Mucosa of descending colon (tissue), 3 donors: ENCODE measurements around the gene TCF12. TPM values are rescaled to one million over a fixed set of nuclear protein-coding genes. Genes with fewer than 3 reads are reported as not detected.

Experiments used
- ATAC-seq: fragments of 200-7000 bp; cut with Tn5 transposase; one replicate; pipeline ENCODE4 v1.9.1; 2020; ENCODE audit warnings: mild to moderate bottlenecking, moderate library complexity
- DNase-seq, 3 donors: peaks; one replicate each; pipeline ENCODE4 v3.0.0-alpha.2; 2020
- H3K36me3 ChIP-seq: fragments of 200-600 bp; one replicate; pipeline ENCODE4 v1.8.0; 2021; ENCODE audit warnings: low read depth, mild to moderate bottlenecking
- H3K4me1 ChIP-seq: fragments of 200-600 bp; one replicate; pipeline ENCODE4 v1.8.0; 2021; ENCODE audit warnings: low read depth, mild to moderate bottlenecking
- H3K4me3 ChIP-seq: fragments of 200-600 bp; one replicate; pipeline ENCODE4 v1.8.0; 2021; ENCODE audit warnings: mild to moderate bottlenecking
- H3K9me3 ChIP-seq: fragments of 200-600 bp; one replicate; pipeline ENCODE4 v1.8.0; 2021; ENCODE audit warnings: mild to moderate bottlenecking
- intact Hi-C, 2 donors: fragments of 100-400 bp; cut with DNase I in 1 of 2; cut with micrococcal nuclease in 1 of 2; formaldehyde crosslinking; loops; one replicate each; pipeline versions ENCODE4 v1.11.0 to v1.11.1; 2022; cut with DNase I, micrococcal nuclease
- total RNA-seq, 3 donors: library from RNA; stranded (reverse); fragmentation: NEBNext Ultra II Directional in 2 of 3; extraction: Animal tissue kit (Norgen Biotek cat#: 25700) in 2 of 3; gene quantifications; one replicate each; pipeline versions ENCODE4 v1.2.1 to v1.2.4, GENCODE V29; 2021 to 2023
- TF ChIP-seq, protein P1 (sequence below): fragments of 200-600 bp; IDR thresholded peaks from one replicate; pipeline ENCODE4 v1.8.0; 2022; ENCODE audit warnings: antibody characterized with exemption, mild to moderate bottlenecking
- donor health status: DM: no; HTN: no; CAD: no; lungs with moderate emphysema.
- donor health status: DM: no; HTN: no; CAD: no.
- donor health status: DM: no; HTN: yes; CAD: no.

TCF12 gene
- total RNA-seq, 3 donors from 2014 or later, result 74.1 to 118 (median 106) TPM

DNA sequence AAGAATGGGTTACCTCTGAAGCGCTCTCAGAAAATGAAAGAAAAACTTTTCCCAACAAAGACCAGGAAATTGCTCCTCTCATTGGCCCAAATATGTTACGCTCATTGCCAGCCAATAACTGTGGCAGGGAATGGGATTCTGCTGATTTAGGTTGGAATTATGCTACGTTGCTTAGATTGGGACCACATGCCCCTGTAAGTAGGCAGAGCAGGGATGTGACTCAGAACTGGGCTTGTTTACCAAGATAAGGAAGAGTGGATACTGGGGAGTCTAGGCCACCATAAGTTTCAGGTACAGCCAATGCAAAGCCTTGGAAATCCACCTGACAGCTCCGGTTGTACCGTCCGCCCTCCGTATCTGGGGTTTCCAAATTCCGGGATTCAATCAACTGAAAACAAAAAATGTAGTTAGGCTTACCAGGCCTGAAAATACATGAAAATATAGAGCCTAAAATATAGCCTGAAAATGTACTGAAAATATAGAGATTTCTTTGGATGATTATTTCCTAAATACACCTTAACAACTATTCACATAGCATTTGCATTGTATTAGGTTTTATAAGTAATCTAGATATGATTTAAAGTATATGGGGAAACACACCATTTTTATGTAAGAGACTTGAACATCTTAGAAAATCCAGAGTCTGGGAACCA lies 1.5 kb upstream of the TCF12 start:
- no peak overlapping the region for H3K4me3 ChIP-seq
- peaks cover 4% of the 10 kb centered on the region for H3K4me1 ChIP-seq
- DNase-seq (no peak), ATAC-seq (no peak)
- H3K36me3 ChIP-seq, result no peaks in the 10 kb centered on the region
- intact Hi-C loops, result no loop called here
- H3K9me3 ChIP-seq, result no peaks in the 10 kb centered on the region
- TF ChIP-seq, protein P1, sequence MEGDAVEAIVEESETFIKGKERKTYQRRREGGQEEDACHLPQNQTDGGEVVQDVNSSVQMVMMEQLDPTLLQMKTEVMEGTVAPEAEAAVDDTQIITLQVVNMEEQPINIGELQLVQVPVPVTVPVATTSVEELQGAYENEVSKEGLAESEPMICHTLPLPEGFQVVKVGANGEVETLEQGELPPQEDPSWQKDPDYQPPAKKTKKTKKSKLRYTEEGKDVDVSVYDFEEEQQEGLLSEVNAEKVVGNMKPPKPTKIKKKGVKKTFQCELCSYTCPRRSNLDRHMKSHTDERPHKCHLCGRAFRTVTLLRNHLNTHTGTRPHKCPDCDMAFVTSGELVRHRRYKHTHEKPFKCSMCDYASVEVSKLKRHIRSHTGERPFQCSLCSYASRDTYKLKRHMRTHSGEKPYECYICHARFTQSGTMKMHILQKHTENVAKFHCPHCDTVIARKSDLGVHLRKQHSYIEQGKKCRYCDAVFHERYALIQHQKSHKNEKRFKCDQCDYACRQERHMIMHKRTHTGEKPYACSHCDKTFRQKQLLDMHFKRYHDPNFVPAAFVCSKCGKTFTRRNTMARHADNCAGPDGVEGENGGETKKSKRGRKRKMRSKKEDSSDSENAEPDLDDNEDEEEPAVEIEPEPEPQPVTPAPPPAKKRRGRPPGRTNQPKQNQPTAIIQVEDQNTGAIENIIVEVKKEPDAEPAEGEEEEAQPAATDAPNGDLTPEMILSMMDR, result no peak

DNA sequence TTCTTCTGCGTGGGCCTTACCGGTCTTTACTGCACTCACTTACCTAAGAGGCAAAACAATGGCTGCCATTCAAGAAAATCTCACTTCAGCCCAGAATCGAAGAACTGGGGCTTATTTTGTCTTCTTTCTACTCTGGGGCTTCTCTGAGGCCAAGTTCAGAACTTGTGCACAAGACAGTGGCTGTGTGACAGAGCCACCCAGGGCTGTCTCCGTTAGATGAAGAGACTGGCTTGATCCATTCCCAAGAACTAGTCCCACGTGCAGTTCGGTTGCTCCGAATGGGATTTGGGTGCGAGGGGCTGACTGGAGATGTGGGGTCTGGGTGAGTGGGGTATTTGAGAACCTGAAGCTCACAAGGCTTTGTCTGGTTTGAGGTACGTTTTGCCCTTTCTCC lies 795 bp upstream of the TCF12 start:
- ATAC-seq, result no peak
- Histone ChIP-seq H3K9me3 (no peaks in the 10 kb centered on the region), H3K36me3 (no peaks in the 10 kb centered on the region), H3K4me1 (peaks cover 4% of the 10 kb centered on the region), H3K4me3 (peak overlapping the region; percentile 95)
- DNase-seq, result no peak
- TF ChIP-seq, protein P1, result no peak
- intact Hi-C loops, result no loop called here

DNA sequence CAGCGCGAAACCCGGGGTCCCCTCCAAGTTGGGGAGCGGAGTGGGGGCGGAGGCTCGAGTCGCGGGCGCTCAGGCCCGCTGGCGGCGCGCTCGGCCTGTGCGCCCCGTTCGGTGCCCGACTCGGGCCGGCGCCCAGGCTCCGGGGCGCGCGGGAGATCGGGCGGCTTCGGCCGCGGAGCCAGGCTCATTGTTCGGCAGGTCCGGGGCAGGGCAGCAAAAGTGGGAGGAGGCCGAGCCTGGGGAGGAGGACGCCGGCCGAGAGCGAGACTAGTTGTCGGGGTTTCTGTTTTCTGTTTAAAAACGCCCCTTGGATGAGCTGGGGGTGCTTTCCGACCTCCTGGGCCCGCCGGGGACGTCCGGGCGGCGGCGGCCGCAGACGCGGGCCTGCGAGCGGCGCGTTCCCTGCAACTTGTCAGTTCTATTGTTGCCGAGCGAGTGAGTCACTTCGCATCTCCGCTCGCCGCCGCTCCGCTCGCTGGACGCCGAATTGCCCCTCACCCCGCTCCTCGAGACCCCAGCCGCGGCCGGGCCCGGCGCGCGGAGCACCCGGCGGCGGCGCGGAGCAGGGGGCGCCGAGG lies 676 bp downstream of the TCF12 start:
- H3K4me3 ChIP-seq, result peak overlapping the region; percentile 95
- intact Hi-C loops, result no loop called here
- H3K9me3 ChIP-seq, result no peaks in the 10 kb centered on the region
- no peaks in the 10 kb centered on the region for H3K36me3 ChIP-seq
- TF ChIP-seq, protein P1, result no peak
- H3K4me1 ChIP-seq, result peaks cover 4% of the 10 kb centered on the region
- ATAC-seq, result peak; percentile 52
- DNase-seq, result peak; percentile 60 to 76 (median 74)

DNA sequence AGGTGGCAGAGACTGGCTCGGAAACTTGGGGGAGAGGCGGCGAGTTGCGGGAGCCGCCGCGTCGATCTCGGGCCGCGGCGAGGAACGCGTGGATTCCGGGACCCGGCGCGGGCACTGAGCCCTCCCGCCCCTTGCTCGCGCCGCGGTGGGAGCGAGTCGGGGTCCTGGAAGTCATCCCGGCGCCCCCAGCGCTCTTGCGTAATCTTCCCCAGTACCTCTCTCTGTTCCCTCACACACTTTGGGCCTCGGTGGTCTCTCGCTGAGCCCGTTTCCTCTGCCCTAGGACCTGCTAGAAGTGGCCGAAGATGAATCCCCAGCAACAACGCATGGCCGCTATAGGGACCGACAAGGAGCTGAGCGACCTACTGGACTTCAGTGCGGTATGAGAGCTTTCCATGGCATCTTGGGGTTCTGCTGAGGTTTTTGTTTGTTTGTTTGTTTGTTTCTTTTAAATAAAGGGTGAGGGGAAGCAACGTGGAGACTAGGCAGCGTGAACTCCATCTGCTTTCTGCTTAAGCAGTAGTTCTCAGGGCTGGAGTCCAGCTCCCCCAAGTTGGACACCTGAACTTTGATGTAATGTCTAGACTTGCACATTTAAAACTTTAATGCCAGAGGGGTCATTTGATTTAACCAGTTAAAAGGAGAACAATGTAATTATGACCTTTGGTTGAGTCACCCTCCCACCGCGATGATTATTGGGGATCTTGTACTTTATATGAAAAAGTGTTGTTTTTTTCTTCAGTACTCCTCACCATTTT lies 1.3 kb downstream of the TCF12 start:
- no peaks in the 10 kb centered on the region for H3K36me3 ChIP-seq
- H3K9me3 ChIP-seq, result no peaks in the 10 kb centered on the region
- TF ChIP-seq, protein P1, result no peak
- DNase-seq (peak in 2 of 3 donors; percentile 32 to 59), ATAC-seq (peak; percentile 5)
- H3K4me1 ChIP-seq, result peaks cover 4% of the 10 kb centered on the region
- intact Hi-C loops, result no loop called here
- H3K4me3 ChIP-seq, result peak overlapping the region; percentile 95

DNA sequence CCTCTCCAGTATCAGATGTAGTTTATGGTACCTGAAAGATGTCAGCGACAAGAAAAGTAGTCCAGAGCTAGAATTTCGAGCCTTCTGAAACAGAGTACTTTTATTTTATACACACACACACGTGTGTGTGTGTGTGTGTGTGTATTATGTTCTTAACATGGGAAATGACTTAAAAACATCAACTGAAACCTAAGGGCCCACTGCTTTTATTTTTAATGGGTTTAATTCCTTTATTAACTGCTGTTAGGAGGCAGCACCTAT lies 1.9 kb downstream of the TCF12 start:
- DNase-seq, result no peak
- Histone ChIP-seq H3K36me3 (no peaks in the 10 kb centered on the region), H3K4me1 (peaks cover 4% of the 10 kb centered on the region), H3K9me3 (no peaks in the 10 kb centered on the region), H3K4me3 (peak overlapping the region; percentile 95)
- intact Hi-C loops, result no loop called here
- no peak for ATAC-seq
- TF ChIP-seq, protein P1, result no peak
